GM10847 (cell line): Measurements from ENCODE around the gene ADCY1.

Experiments used
- POLR2A ChIP-seq: IDR thresholded peaks from 2 replicates; pipeline ENCODE4 v1.6.1; 2011; ENCODE audit not compliant: insufficient read length; ENCODE audit errors: extremely low read depth

The ADCY1 gene

GRCh38 chr7:45704683-45705016 lies 130.5 kb downstream of the ADCY1 start:
- no peak for TF ChIP-seq POLR2A

- TF ChIP-seq POLR2A, result no peak
Measured at GRCh38 chr7:45708046-45708950, 134.1 kb downstream of the ADCY1 start.

- TF ChIP-seq POLR2A, result no peak
Measured at GRCh38 chr7:45709168-45710042, 135.2 kb downstream of the ADCY1 start.

GRCh38 chr7:45710271-45711160 lies 136.3 kb downstream of the ADCY1 start:
- TF ChIP-seq POLR2A, result no peak

- TF ChIP-seq POLR2A, result no peak
Measured at GRCh38 chr7:45711161-45711490, 137.0 kb downstream of the ADCY1 start.

- no peak for TF ChIP-seq POLR2A
Measured at GRCh38 chr7:45712057-45712689, 138.0 kb downstream of the ADCY1 start.

- TF ChIP-seq POLR2A, result no peak
Measured at GRCh38 chr7:45712872-45713668, 138.9 kb downstream of the ADCY1 start.

- no peak for TF ChIP-seq POLR2A
Measured at GRCh38 chr7:45713669-45714520, 139.7 kb downstream of the ADCY1 start.

GRCh38 chr7:45714521-45714820 lies 140.3 kb downstream of the ADCY1 start:
- TF ChIP-seq POLR2A, result no peak

- no peak for TF ChIP-seq POLR2A
Measured at GRCh38 chr7:45715471-45716352, 141.5 kb downstream of the ADCY1 start.

GRCh38 chr7:45716380-45717203 lies 142.4 kb downstream of the ADCY1 start:
- TF ChIP-seq POLR2A, result no peak
